Measurements from ENCODE around the gene ANK2. TPM values are rescaled to one million over a fixed set of nuclear protein-coding genes. Genes with fewer than 3 reads are reported as not detected.

The ANK2 gene
- total RNA-seq, 1 donor from 2014 or later = 11.1 TPM

GRCh38 chr4:113109106-113109718 lies 59.8 kb downstream of the ANK2 start:
- TF ChIP-seq CTCF (IDR thresholded peaks at IDR 0.05; ENCODE audit: unreplicated experiment) = no peak
- no peak overlapping the region for H3K4me3 Mint-ChIP-seq (ENCODE audit: low read depth)
- DNase-seq (ENCODE audit: low spot score, unreplicated experiment) = no peak
- no peaks in the 10 kb centered on the region for H3K9me3 Mint-ChIP-seq (ENCODE audit: low read depth)
- H3K27me3 Mint-ChIP-seq = no peaks in the 10 kb centered on the region
- H3K4me1 Mint-ChIP-seq (ENCODE audit: low read depth) = peaks cover 15% of the 10 kb centered on the region
- peak overlapping the region; percentile 59 for H3K27ac Mint-ChIP-seq
- no peaks in the 10 kb centered on the region for H3K36me3 Mint-ChIP-seq (ENCODE audit: insufficient read depth)

GRCh38 chr4:113112338-113112978 lies 63.0 kb downstream of the ANK2 start:
- Mint-ChIP-seq H3K36me3 (ENCODE audit: insufficient read depth) (no peaks in the 10 kb centered on the region), H3K9me3 (ENCODE audit: low read depth) (no peaks in the 10 kb centered on the region), H3K4me1 (ENCODE audit: low read depth) (peaks cover 23% of the 10 kb centered on the region), H3K27me3 (no peaks in the 10 kb centered on the region), H3K27ac (no peak overlapping the region), H3K4me3 (ENCODE audit: low read depth) (no peak overlapping the region)
- no peak for TF ChIP-seq CTCF (IDR thresholded peaks at IDR 0.05; ENCODE audit: unreplicated experiment)
- DNase-seq (ENCODE audit: low spot score, unreplicated experiment) = no peak

GRCh38 chr4:113113151-113113550 lies 63.7 kb downstream of the ANK2 start:
- Mint-ChIP-seq H3K27me3 (no peaks in the 10 kb centered on the region), H3K27ac (no peak overlapping the region), H3K4me3 (ENCODE audit: low read depth) (no peak overlapping the region), H3K9me3 (ENCODE audit: low read depth) (no peaks in the 10 kb centered on the region), H3K36me3 (ENCODE audit: insufficient read depth) (no peaks in the 10 kb centered on the region), H3K4me1 (ENCODE audit: low read depth) (peaks cover 23% of the 10 kb centered on the region)
- DNase-seq (ENCODE audit: low spot score, unreplicated experiment) = no peak
- TF ChIP-seq CTCF (IDR thresholded peaks at IDR 0.05; ENCODE audit: unreplicated experiment) = no peak

GRCh38 chr4:113114884-113115283 lies 65.4 kb downstream of the ANK2 start:
- Mint-ChIP-seq H3K9me3 (ENCODE audit: low read depth) (no peaks in the 10 kb centered on the region), H3K27me3 (no peaks in the 10 kb centered on the region), H3K36me3 (ENCODE audit: insufficient read depth) (no peaks in the 10 kb centered on the region), H3K4me1 (ENCODE audit: low read depth) (peaks cover 13% of the 10 kb centered on the region), H3K4me3 (ENCODE audit: low read depth) (no peak overlapping the region), H3K27ac (no peak overlapping the region)
- no peak for TF ChIP-seq CTCF (IDR thresholded peaks at IDR 0.05; ENCODE audit: unreplicated experiment)
- DNase-seq (ENCODE audit: low spot score, unreplicated experiment) = no peak

- H3K27me3 Mint-ChIP-seq = no peaks in the 10 kb centered on the region
- DNase-seq (ENCODE audit: low spot score, unreplicated experiment) = no peak
- H3K4me1 Mint-ChIP-seq (ENCODE audit: low read depth) = peaks cover 12% of the 10 kb centered on the region
- no peaks in the 10 kb centered on the region for H3K36me3 Mint-ChIP-seq (ENCODE audit: insufficient read depth)
- no peak for TF ChIP-seq CTCF (IDR thresholded peaks at IDR 0.05; ENCODE audit: unreplicated experiment)
- peak overlapping the region; percentile 24 for H3K4me3 Mint-ChIP-seq (ENCODE audit: low read depth)
- no peaks in the 10 kb centered on the region for H3K9me3 Mint-ChIP-seq (ENCODE audit: low read depth)
- no peak overlapping the region for H3K27ac Mint-ChIP-seq
These were observed 67.2 kb downstream of the ANK2 start for GRCh38 chr4:113116414-113117357.
